ENCODE data around the gene PTPRF. TPM values are rescaled to one million over a fixed set of nuclear protein-coding genes. Genes with fewer than 3 reads are reported as not detected.

The PTPRF gene
- polyA plus RNA-seq, 3 donors, result not detected

DNA sequence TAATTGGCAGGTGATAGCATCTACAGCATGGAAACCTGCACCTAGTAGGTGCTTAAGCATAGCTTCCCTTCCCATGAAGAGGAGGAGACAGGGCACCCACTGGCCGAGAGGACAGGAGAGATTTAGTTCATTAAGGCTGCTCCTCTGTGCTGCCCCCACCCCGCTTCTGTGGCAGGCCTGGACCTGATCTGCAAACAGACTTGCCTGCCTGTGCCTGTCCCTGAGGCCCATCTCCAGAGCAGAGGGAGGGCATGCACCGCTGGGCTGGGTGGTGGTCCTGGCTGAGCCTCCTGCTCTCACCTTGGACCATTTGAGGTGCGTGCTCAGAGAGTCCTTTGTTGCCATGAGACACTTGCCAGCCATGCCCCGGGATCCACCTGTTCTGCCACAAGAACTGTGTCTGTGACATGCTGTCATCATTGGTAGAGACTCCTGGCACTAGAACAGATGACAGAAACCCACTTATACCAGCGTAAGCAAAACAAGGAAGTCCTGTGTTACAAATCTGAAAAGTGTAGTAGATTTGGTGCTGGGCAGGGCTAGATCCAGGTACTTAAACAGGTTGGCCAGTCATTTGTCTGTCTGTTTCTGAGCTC lies 55.6 kb downstream of the PTPRF start:
- Histone ChIP-seq H3K79me2 (ENCODE audit: insufficient read depth, low read length) (no peaks in the 10 kb centered on the region), H3K36me3 (replicated peaks in 1 of 2; ENCODE audit: control insufficient read depth in 1 of 2, insufficient read depth in 2 of 2, low read length in 2 of 2) (no peaks in the 10 kb centered on the region), H3K27ac (ENCODE audit: low read depth in 1 of 2, low read length in 2 of 2) (no peak overlapping the region), H3K4me2 (replicated peaks; ENCODE audit: extremely low read depth, low read length, poor library complexity, severe bottlenecking) (no peak overlapping the region), H3K9me3 (replicated peaks in 1 of 2; ENCODE audit: control insufficient read depth in 1 of 2, insufficient read depth in 1 of 2, low read length in 2 of 2) (no peaks in the 10 kb centered on the region), H3K9ac (ENCODE audit: insufficient read depth, low read length, poor library complexity, severe bottlenecking) (no peak overlapping the region), H3K4me1 (ENCODE audit: control insufficient read depth in 1 of 2, insufficient read depth in 2 of 2, low read length in 2 of 2) (no peaks in the 10 kb centered on the region), H3K4me3 (replicated peaks in 1 of 3; ENCODE audit: low read depth in 2 of 3, low read length in 3 of 3) (no peak overlapping the region), H2AFZ (ENCODE audit: insufficient read depth, low read depth, low read length, poor library complexity, severe bottlenecking) (no peak overlapping the region), H3K27me3 (ENCODE audit: control insufficient read depth in 2 of 2, insufficient read depth in 2 of 2, low read length in 2 of 2) (no peaks in the 10 kb centered on the region), H4K20me1 (ENCODE audit: insufficient read depth, low read length) (no peaks in the 10 kb centered on the region)
- intact Hi-C loops (cut with micrococcal nuclease), result no loop called here
- WGBS (ENCODE audit: insufficient coverage), result 83% methylated on average over 3 of the region's 6 CpGs
- H3K36me3 Mint-ChIP-seq, result no peaks in the 10 kb centered on the region
- no peaks in the 10 kb centered on the region for H3K4me1 Mint-ChIP-seq
- H3K9me3 Mint-ChIP-seq, result no peaks in the 10 kb centered on the region
- no peak overlapping the region for H3K4me3 Mint-ChIP-seq
- no peaks in the 10 kb centered on the region for H3K27me3 Mint-ChIP-seq (ENCODE audit: low read depth in 3 of 3)
- DNase-seq, result no peak
- no peak for TF ChIP-seq CTCF (IDR thresholded peaks at IDR 0.05)
- H3K27ac Mint-ChIP-seq, result peak overlapping the region in 1 of 7 donors; percentile 46

DNA sequence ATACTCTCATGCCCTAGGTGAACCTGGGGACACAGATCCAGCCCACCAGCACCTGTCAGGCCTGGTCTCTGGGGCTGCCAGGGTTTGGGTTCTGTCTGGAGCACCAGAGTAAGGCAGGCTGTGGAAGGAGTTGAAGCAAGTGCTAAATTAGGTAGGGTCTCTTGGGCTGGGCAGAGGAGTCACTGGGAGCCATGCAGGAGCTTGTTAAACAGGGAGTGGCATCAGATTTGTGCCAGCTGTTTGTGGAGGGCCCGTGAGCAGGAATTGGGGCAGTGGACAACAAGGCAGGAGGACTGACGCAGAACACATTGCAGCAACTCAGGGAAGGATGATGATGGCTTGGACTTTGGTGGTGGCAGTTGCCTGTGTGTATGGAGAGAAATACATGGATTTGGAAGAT lies 56.3 kb downstream of the PTPRF start:
- Mint-ChIP-seq H3K27ac (no peak overlapping the region), H3K27me3 (ENCODE audit: low read depth in 3 of 3) (no peaks in the 10 kb centered on the region), H3K4me3 (no peak overlapping the region), H3K36me3 (no peaks in the 10 kb centered on the region), H3K9me3 (no peaks in the 10 kb centered on the region), H3K4me1 (no peaks in the 10 kb centered on the region)
- H3K4me2 ChIP-seq (replicated peaks; ENCODE audit: extremely low read depth, low read length, poor library complexity, severe bottlenecking), result no peak overlapping the region
- no peaks in the 10 kb centered on the region for H4K20me1 ChIP-seq (ENCODE audit: insufficient read depth, low read length)
- intact Hi-C loops (cut with micrococcal nuclease), result no loop called here
- H3K27me3 ChIP-seq (ENCODE audit: control insufficient read depth in 2 of 2, insufficient read depth in 2 of 2, low read length in 2 of 2), result no peaks in the 10 kb centered on the region
- no peak for DNase-seq
- H3K36me3 ChIP-seq (replicated peaks in 1 of 2; ENCODE audit: control insufficient read depth in 1 of 2, insufficient read depth in 2 of 2, low read length in 2 of 2), result no peaks in the 10 kb centered on the region
- H3K4me1 ChIP-seq (ENCODE audit: control insufficient read depth in 1 of 2, insufficient read depth in 2 of 2, low read length in 2 of 2), result no peaks in the 10 kb centered on the region
- WGBS (ENCODE audit: insufficient coverage), result 75% methylated on average over 2 of the region's 2 CpGs
- no peak overlapping the region for H3K27ac ChIP-seq (ENCODE audit: low read depth in 1 of 2, low read length in 2 of 2)
- no peak overlapping the region for H2AFZ ChIP-seq (ENCODE audit: insufficient read depth, low read depth, low read length, poor library complexity, severe bottlenecking)
- H3K79me2 ChIP-seq (ENCODE audit: insufficient read depth, low read length), result no peaks in the 10 kb centered on the region
- H3K9ac ChIP-seq (ENCODE audit: insufficient read depth, low read length, poor library complexity, severe bottlenecking), result no peak overlapping the region
- no peaks in the 10 kb centered on the region for H3K9me3 ChIP-seq (replicated peaks in 1 of 2; ENCODE audit: control insufficient read depth in 1 of 2, insufficient read depth in 1 of 2, low read length in 2 of 2)
- H3K4me3 ChIP-seq (replicated peaks in 1 of 3; ENCODE audit: low read depth in 2 of 3, low read length in 3 of 3), result no peak overlapping the region
- TF ChIP-seq CTCF (IDR thresholded peaks at IDR 0.05), result no peak
